Endodermal cell (in vitro differentiated cells): Measurements from ENCODE around the gene UBXN11. TPM values are rescaled to one million over a fixed set of nuclear protein-coding genes. Genes with fewer than 3 reads are reported as not detected.
"Not testable (repeated sequence)": the region's sequence is repeated elsewhere in the genome, so short reads cannot be mapped to it uniquely, and the experiment has no call there.

ENCODE experiments used
- DNase-seq: peaks from one replicate; pipeline ENCODE4 v3.0.0-alpha.2; 2017
- H3K27ac ChIP-seq: 2 replicates; pipeline ENCODE4 v1.5.1; 2013; ENCODE audit warnings: mild to moderate bottlenecking, low read depth, low read length, moderate library complexity
- H3K27me3 ChIP-seq: 2 replicates; pipeline ENCODE4 v1.6.1; 2013; ENCODE audit warnings: mild to moderate bottlenecking, low read length, moderate library complexity; ENCODE audit not compliant: insufficient read depth, control insufficient read depth, poor library complexity, severe bottlenecking
- H3K36me3 ChIP-seq: 2 replicates; pipeline ENCODE4 v1.7.0; 2013; ENCODE audit warnings: mild to moderate bottlenecking, low read length, moderate library complexity; ENCODE audit not compliant: control insufficient read depth, insufficient read depth
- H3K4me1 ChIP-seq: one replicate; pipeline ENCODE4 v1.7.0; 2013; ENCODE audit warnings: low read length; ENCODE audit not compliant: control insufficient read depth, insufficient read depth
- H3K4me3 ChIP-seq: 2 replicates; pipeline ENCODE4 v1.5.1; 2013; ENCODE audit warnings: mild to moderate bottlenecking, low read length, moderate library complexity
- H3K9ac ChIP-seq: 2 replicates; pipeline ENCODE4 v1.6.1; 2013; ENCODE audit warnings: mild to moderate bottlenecking, low read length, moderate library complexity; ENCODE audit not compliant: poor library complexity, severe bottlenecking; ENCODE audit errors: extremely low read depth
- H3K9me3 ChIP-seq: 2 replicates; pipeline ENCODE4 v1.6.1; 2013; ENCODE audit warnings: mild to moderate bottlenecking, low read length, moderate library complexity; ENCODE audit not compliant: control insufficient read depth
- H3K27ac Mint-ChIP-seq: 2 replicates; pipeline ENCODE4 v1.8.0; 2020; ENCODE audit warnings: mixed read lengths
- H3K27me3 Mint-ChIP-seq: 2 replicates; pipeline ENCODE4 v1.8.0; 2021; ENCODE audit warnings: mild to moderate bottlenecking, mixed read lengths; ENCODE audit not compliant: insufficient read depth
- H3K36me3 Mint-ChIP-seq: 2 replicates; pipeline ENCODE4 v1.8.0; 2020; ENCODE audit warnings: low read depth, mixed read lengths
- H3K4me1 Mint-ChIP-seq: 2 replicates; pipeline ENCODE4 v1.8.0; 2020; ENCODE audit warnings: mixed read lengths
- H3K4me3 Mint-ChIP-seq: 2 replicates; pipeline ENCODE4 v1.8.0; 2020; ENCODE audit warnings: mild to moderate bottlenecking, moderate library complexity, mixed read lengths
- H3K9me3 Mint-ChIP-seq: 2 replicates; pipeline ENCODE4 v1.8.0; 2020; ENCODE audit warnings: mild to moderate bottlenecking, mixed read lengths
- WGBS, 2 experiments: methylation state at CpG; one replicate each; pipeline versions ENCODE4 v1.1.5 to v1.1.7; 2013; ENCODE audit warnings: missing lambda C conversion rate in 2 of 2, mixed read lengths in 1 of 2; ENCODE audit not compliant: insufficient coverage in 1 of 2, insufficient read length in 1 of 2; 5-methylcytosine and 5-hydroxymethylcytosine counted together
- total RNA-seq, 2 donors: library from RNA; stranded (reverse); fragmentation: NEBNext Ultra II Directional in 1 of 2; extraction: Animal tissue kit (Norgen Biotek cat#: 25700) in 1 of 2; gene quantifications; 2 replicates in 1 of 2; 3 replicates in 1 of 2; pipeline ENCODE4 v1.2.1, GENCODE V29; 2021
- TF ChIP-seq, protein P1 (sequence below): fragments of 200-600 bp; sonication (generic); conservative IDR thresholded peaks from 2 replicates; pipeline ENCODE4 v1.5.0; 2021; ENCODE audit warnings: antibody characterized with exemption, mild to moderate bottlenecking

UBXN11 gene
- total RNA-seq, 2 donors from 2014 or later = 24.3 to 30.3 TPM

GRCh38 chr1:26330276-26330675 is 23.8 kb upstream of the UBXN11 start:
- Histone ChIP-seq H3K4me1 (no peaks in the 10 kb centered on the region), H3K27ac (no peak overlapping the region), H3K9ac (no peak overlapping the region), H3K27me3 (no peaks in the 10 kb centered on the region), H3K4me3 (no peak overlapping the region), H3K9me3 (no peaks in the 10 kb centered on the region), H3K36me3 (no peaks in the 10 kb centered on the region)
- peaks cover 4% of the 10 kb centered on the region for H3K4me1 Mint-ChIP-seq
- H3K4me3 Mint-ChIP-seq = no peak overlapping the region
- no peak overlapping the region for H3K27ac Mint-ChIP-seq
- H3K27me3 Mint-ChIP-seq = peaks cover 2% of the 10 kb centered on the region
- TF ChIP-seq, protein P1, sequence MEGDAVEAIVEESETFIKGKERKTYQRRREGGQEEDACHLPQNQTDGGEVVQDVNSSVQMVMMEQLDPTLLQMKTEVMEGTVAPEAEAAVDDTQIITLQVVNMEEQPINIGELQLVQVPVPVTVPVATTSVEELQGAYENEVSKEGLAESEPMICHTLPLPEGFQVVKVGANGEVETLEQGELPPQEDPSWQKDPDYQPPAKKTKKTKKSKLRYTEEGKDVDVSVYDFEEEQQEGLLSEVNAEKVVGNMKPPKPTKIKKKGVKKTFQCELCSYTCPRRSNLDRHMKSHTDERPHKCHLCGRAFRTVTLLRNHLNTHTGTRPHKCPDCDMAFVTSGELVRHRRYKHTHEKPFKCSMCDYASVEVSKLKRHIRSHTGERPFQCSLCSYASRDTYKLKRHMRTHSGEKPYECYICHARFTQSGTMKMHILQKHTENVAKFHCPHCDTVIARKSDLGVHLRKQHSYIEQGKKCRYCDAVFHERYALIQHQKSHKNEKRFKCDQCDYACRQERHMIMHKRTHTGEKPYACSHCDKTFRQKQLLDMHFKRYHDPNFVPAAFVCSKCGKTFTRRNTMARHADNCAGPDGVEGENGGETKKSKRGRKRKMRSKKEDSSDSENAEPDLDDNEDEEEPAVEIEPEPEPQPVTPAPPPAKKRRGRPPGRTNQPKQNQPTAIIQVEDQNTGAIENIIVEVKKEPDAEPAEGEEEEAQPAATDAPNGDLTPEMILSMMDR = no peak
- peaks cover 16% of the 10 kb centered on the region for H3K36me3 Mint-ChIP-seq
- WGBS, 2 experiments = 95 to 100% methylated on average over 5 of the region's 5 CpGs
- no peaks in the 10 kb centered on the region for H3K9me3 Mint-ChIP-seq
- no peak for DNase-seq

DNA sequence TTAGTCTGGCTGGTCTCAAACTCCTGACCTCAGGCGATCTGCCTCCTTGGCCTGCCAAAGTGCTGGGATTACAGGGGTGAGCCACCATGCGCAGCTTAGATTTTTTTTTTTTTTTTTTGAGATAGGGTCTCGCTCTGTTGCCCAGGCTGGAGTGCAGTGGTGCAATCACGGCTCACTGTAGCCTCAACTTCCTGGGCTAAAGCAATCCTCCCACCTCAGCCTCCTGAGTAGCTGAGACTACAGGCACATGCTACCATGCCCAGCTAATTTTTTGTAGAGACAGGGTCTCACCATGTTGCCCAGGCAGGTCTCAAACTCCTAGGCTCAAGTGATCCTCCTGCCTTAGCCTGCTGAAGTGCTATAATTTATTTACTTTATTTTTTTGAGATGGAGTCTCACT is 22.9 kb upstream of the UBXN11 start:
- not testable (repeated sequence) for H3K4me1 Mint-ChIP-seq, H3K9ac ChIP-seq, H3K9me3 Mint-ChIP-seq, DNase-seq, H3K27me3 Mint-ChIP-seq, H3K4me3 Mint-ChIP-seq, H3K4me1 ChIP-seq, H3K27me3 ChIP-seq, H3K27ac Mint-ChIP-seq, H3K4me3 ChIP-seq, H3K27ac ChIP-seq, H3K9me3 ChIP-seq, H3K36me3 ChIP-seq
- WGBS, 2 experiments = 94 to 100% methylated on average over 2 to 4 of the region's 4 CpGs
- H3K36me3 Mint-ChIP-seq = peaks cover 23% of the 10 kb centered on the region

DNA sequence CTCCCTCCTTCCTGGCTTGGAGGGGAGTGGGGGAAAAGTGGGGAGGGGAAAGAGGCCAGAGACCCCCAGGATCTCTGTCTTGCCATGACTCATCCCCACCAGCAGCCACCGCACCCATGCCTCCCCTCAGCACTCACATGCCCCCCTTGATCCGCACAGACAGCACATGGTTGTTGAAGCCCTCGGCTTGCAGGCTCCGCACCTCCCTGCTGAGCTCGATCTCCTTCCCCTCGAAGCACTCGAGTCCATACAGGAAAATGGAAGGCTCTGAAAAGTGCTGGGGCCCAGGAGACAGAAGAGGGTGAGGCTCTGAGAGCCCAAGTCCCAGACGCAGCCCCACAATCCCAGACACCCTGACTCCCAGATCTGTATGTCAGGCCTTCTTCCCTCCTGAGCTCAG is 22.2 kb upstream of the UBXN11 start:
- H3K4me3 Mint-ChIP-seq = no peak overlapping the region
- Histone ChIP-seq H3K4me3 (no peak overlapping the region), H3K4me1 (no peaks in the 10 kb centered on the region), H3K36me3 (no peaks in the 10 kb centered on the region), H3K27me3 (no peaks in the 10 kb centered on the region), H3K9me3 (no peaks in the 10 kb centered on the region), H3K27ac (no peak overlapping the region), H3K9ac (no peak overlapping the region)
- no peaks in the 10 kb centered on the region for H3K27me3 Mint-ChIP-seq
- 89 to 92% methylated on average over 5 to 8 of the region's 8 CpGs for WGBS, 2 experiments
- peaks cover 29% of the 10 kb centered on the region for H3K36me3 Mint-ChIP-seq
- peak overlapping the region; percentile 74 for H3K27ac Mint-ChIP-seq
- no peaks in the 10 kb centered on the region for H3K4me1 Mint-ChIP-seq
- H3K9me3 Mint-ChIP-seq = no peaks in the 10 kb centered on the region
- DNase-seq = no peak
- TF ChIP-seq, protein P1 = no peak

- Histone ChIP-seq H3K36me3 (no peaks in the 10 kb centered on the region), H3K27me3 (no peaks in the 10 kb centered on the region), H3K9ac (no peak overlapping the region), H3K27ac (no peak overlapping the region), H3K4me3 (no peak overlapping the region), H3K9me3 (no peaks in the 10 kb centered on the region), H3K4me1 (no peaks in the 10 kb centered on the region)
- H3K9me3 Mint-ChIP-seq = no peaks in the 10 kb centered on the region
- TF ChIP-seq, protein P1 = no peak
- no peak overlapping the region for H3K27ac Mint-ChIP-seq
- DNase-seq = no peak
- H3K36me3 Mint-ChIP-seq = peaks cover 35% of the 10 kb centered on the region
- no peaks in the 10 kb centered on the region for H3K4me1 Mint-ChIP-seq
- no peaks in the 10 kb centered on the region for H3K27me3 Mint-ChIP-seq
- 84 to 88% methylated on average over 7 to 8 of the region's 8 CpGs for WGBS, 2 experiments
- no peak overlapping the region for H3K4me3 Mint-ChIP-seq
Measured at GRCh38 chr1:26327956-26328362, 21.5 kb upstream of the UBXN11 start.
